ENCODE data around the gene FNDC3B. TPM values are rescaled to one million over a fixed set of nuclear protein-coding genes. Genes with fewer than 3 reads are reported as not detected.

The FNDC3B gene
- total and polyA plus RNA-seq, 2 of the 8 experiments (the other 6 are each of a cell fraction or from before 2014, with no cell fraction given), result 14.1 to 44.4 TPM

GRCh38 chr3:172309059-172309458, 269.7 kb downstream of the FNDC3B start:
- Histone ChIP-seq H3K79me1 (ENCODE audit: low read depth, low read length) (no peaks in the 10 kb centered on the region; the same call in 1 of the 2 replicates), H3K56ac (replicated peaks; ENCODE audit: insufficient read length, low read depth, low read length) (no peak overlapping the region), H3K9me3 (ENCODE audit: insufficient read depth in 2 of 2, low read depth in 1 of 2, low read length in 1 of 2) (no peaks in the 10 kb centered on the region), H3K23me2 (ENCODE audit: low read depth, low read length) (no peaks in the 10 kb centered on the region), H3K36me3 (ENCODE audit: control insufficient read depth in 2 of 4, insufficient read depth in 4 of 4, low read length in 3 of 4) (peaks cover 2 to 32% (median 12%) of the 10 kb centered on the region in 4 experiments; a peak in 6 of 8 replicates), H3K79me2 (ENCODE audit: control insufficient read depth in 1 of 2, insufficient read depth in 2 of 2, low read length in 2 of 2) (no peaks in the 10 kb centered on the region), H2BK15ac (ENCODE audit: low read length) (no peak overlapping the region), H2BK12ac (ENCODE audit: low read depth, low read length) (no peak overlapping the region), H2AFZ (ENCODE audit: low read length) (no peak overlapping the region), H2AK5ac (ENCODE audit: low read depth, low read length) (no peak overlapping the region), H2BK5ac (ENCODE audit: low read depth, low read length) (no peak overlapping the region), H3K4ac (replicated peaks; ENCODE audit: insufficient read length, low read depth, low read length) (no peak overlapping the region), H2BK20ac (ENCODE audit: low read length) (no peak overlapping the region), H3K27ac (ENCODE audit: low read depth, low read length) (no peak overlapping the region), H3K9ac (replicated peaks in 1 of 4; ENCODE audit: extremely low read depth in 1 of 4, low read depth in 3 of 4, low read length in 3 of 4) (no peak overlapping the region), H3K4me2 (ENCODE audit: insufficient read depth in 1 of 2, low read depth in 2 of 2, low read length in 2 of 2) (no peak overlapping the region), H3K23ac (ENCODE audit: insufficient read length) (no peak overlapping the region), H4K5ac (ENCODE audit: insufficient read length, low read depth, low read length) (no peak overlapping the region), H3K4me1 (replicated peaks in 1 of 4; ENCODE audit: control insufficient read depth in 3 of 4, insufficient read depth in 4 of 4, low read length in 3 of 4) (peaks cover 0 to 4% (median 1%) of the 10 kb centered on the region in 4 experiments; a peak in 2 of 7 replicates), H4K91ac (replicated peaks; ENCODE audit: insufficient read length, low read length) (no peak overlapping the region), H4K8ac (ENCODE audit: extremely low read depth, insufficient read depth, low read length) (no peak overlapping the region), H3K18ac (ENCODE audit: extremely low read depth, low read length) (no peak overlapping the region), H3K14ac (ENCODE audit: insufficient read length) (no peak overlapping the region), H3K4me3 (ENCODE audit: extremely low read depth in 1 of 4, insufficient read depth in 2 of 4, low read depth in 3 of 4, low read length in 4 of 4) (no peak overlapping the region), H3K27me3 (replicated peaks in 1 of 4; ENCODE audit: control insufficient read depth in 3 of 4, extremely low read depth in 1 of 4, insufficient read depth in 3 of 4, low read length in 3 of 4) (no peaks in the 10 kb centered on the region), H2BK120ac (replicated peaks; ENCODE audit: low read depth, low read length) (no peak overlapping the region), H4K20me1 (replicated peaks in 1 of 2; ENCODE audit: control insufficient read depth in 1 of 2, insufficient read depth in 2 of 2, low read length in 2 of 2) (peaks cover 0 to 2% of the 10 kb centered on the region in 2 experiments)
- ChIA-PET POLR2A (ENCODE audit: partially characterized antibody) (no interaction called here), CTCF (ENCODE audit: partially characterized antibody) (no interaction called here)
- WGBS, 2 experiments (ENCODE audit: extremely low coverage in 1 of 2, insufficient coverage in 1 of 2, insufficient read length in 1 of 2, insufficient replicate concordance in 2 of 2, low coverage in 1 of 2, low lambda C conversion rate in 2 of 2, missing lambda C conversion rate in 1 of 2), result 63% methylated on average over 3 of the region's 3 CpGs; no CpG with 5 or more reads in 1 of the 2 experiments
- FAIRE-seq (no peak), DNase-seq (ENCODE audit: low read depth in 1 of 2, low spot score in 2 of 2) (no peak)
- TF ChIP-seq BRCA1 (IDR thresholded peaks at IDR 0.05; ENCODE audit: low read depth, low read length) (no peak), CHD1 (IDR thresholded peaks at IDR 0.05; ENCODE audit: low read depth, low read length) (no peak), SIX5 (IDR thresholded peaks at IDR 0.05; ENCODE audit: low read depth, low read length) (no peak), CBX8 (IDR thresholded peaks at IDR 0.05; ENCODE audit: borderline replicate concordance, low read depth, low read length) (no peak), HDAC6 (IDR thresholded peaks at IDR 0.05; ENCODE audit: low read depth, low read length) (no peak), MAX (IDR thresholded peaks at IDR 0.05) (no peak), SIN3A (conservative IDR thresholded peaks at IDR 0.05 in 1 of 2, IDR thresholded peaks at IDR 0.05 in 1 of 2; ENCODE audit: low read depth in 1 of 2, low read length in 2 of 2) (no peak), CHD2 (IDR thresholded peaks at IDR 0.05; ENCODE audit: low read length) (no peak), POLR2A (IDR thresholded peaks at IDR 0.05; ENCODE audit: control extremely low read depth in 1 of 2, low read depth in 2 of 2, low read length in 2 of 2) (no peak), GTF2F1 (IDR thresholded peaks at IDR 0.05; ENCODE audit: borderline replicate concordance, low read depth, low read length) (no peak), E2F6 (IDR thresholded peaks at IDR 0.05) (no peak), TEAD4 (IDR thresholded peaks at IDR 0.05; ENCODE audit: low read depth, low read length) (no peak), KDM4A (IDR thresholded peaks at IDR 0.05; ENCODE audit: low read depth, low read length, severe bottlenecking) (no peak)
